Smooth muscle cell (in vitro differentiated cells): Measurements from ENCODE around the gene CD59. TPM values are rescaled to one million over a fixed set of nuclear protein-coding genes. Genes with fewer than 3 reads are reported as not detected.

Source experiments
- DNase-seq: peaks from one replicate; lab custom pipeline; 2025; ENCODE audit not compliant: unreplicated experiment; lab: John Stamatoyannopoulos, UW
- H2AFZ ChIP-seq: fragments of 200-600 bp; sonication (generic); 2 replicates; pipeline ENCODE4 v1.6.0; 2016; ENCODE audit warnings: antibody characterized with exemption, low read depth, mild to moderate bottlenecking
- H3F3A ChIP-seq: fragments of 200-600 bp; sonication (generic); 2 replicates; pipeline ENCODE4 v1.6.0; 2017; ENCODE audit warnings: antibody characterized with exemption, low read depth
- H3K27ac ChIP-seq: fragments of 200-600 bp; sonication (generic); 2 replicates; pipeline ENCODE4 v1.5.1; 2016; ENCODE audit warnings: low read depth, mild to moderate bottlenecking
- H3K27me3 ChIP-seq: fragments of 200-600 bp; sonication (generic); 2 replicates; pipeline ENCODE4 v1.6.1; 2016; ENCODE audit warnings: low read depth, mild to moderate bottlenecking
- H3K36me3 ChIP-seq: fragments of 200-600 bp; sonication (generic); 2 replicates; pipeline ENCODE4 v1.5.1; 2016; ENCODE audit warnings: low read depth
- H3K4me1 ChIP-seq: fragments of 200-600 bp; sonication (generic); 2 replicates; pipeline ENCODE4 v1.5.1; 2016; ENCODE audit warnings: low read depth
- H3K4me2 ChIP-seq: fragments of 200-600 bp; sonication (generic); 2 replicates; pipeline ENCODE4 v1.6.0; 2016; ENCODE audit warnings: mild to moderate bottlenecking
- H3K4me3 ChIP-seq: fragments of 200-600 bp; sonication (generic); 2 replicates; pipeline ENCODE4 v1.5.1; 2016; ENCODE audit warnings: mild to moderate bottlenecking
- H3K79me2 ChIP-seq: fragments of 200-600 bp; sonication (generic); 2 replicates; pipeline ENCODE4 v1.6.0; 2016; ENCODE audit warnings: low read depth, mild to moderate bottlenecking
- H3K9ac ChIP-seq: fragments of 200-600 bp; sonication (generic); 2 replicates; pipeline ENCODE4 v1.6.0; 2016; ENCODE audit warnings: low read depth
- H3K9me3 ChIP-seq: fragments of 200-600 bp; sonication (generic); replicated peaks from 2 replicates; pipeline ENCODE4 v1.5.1; 2016; ENCODE audit warnings: low read depth
- H4K20me1 ChIP-seq: fragments of 200-600 bp; sonication (generic); 2 replicates; pipeline ENCODE4 v1.6.0; 2016; ENCODE audit warnings: low read depth
- CTCF ChIP-seq: fragments of 200-600 bp; sonication (generic); IDR thresholded peaks from 2 replicates; pipeline ENCODE4 v1.5.1; 2017; ENCODE audit warnings: borderline replicate concordance, mild to moderate bottlenecking, antibody characterized with exemption; ENCODE audit not compliant: insufficient read depth, poor library complexity, severe bottlenecking
- WGBS: methylation state at CpG from one replicate; pipeline ENCODE4 v1.1.7; 2016; ENCODE audit warnings: low lambda C conversion rate; 5-methylcytosine and 5-hydroxymethylcytosine counted together
- polyA plus RNA-seq: library from polyadenylated mRNA; unstranded; fragments of >200 nt; fragmentation: Nextera tagmentation; extraction: Ambion mirVana; gene quantifications from 2 replicates; pipeline ENCODE4 v1.2.1, GENCODE V29; 2016
- total RNA-seq: library from RNA; depleted of rRNA; stranded (reverse); fragments of >200 nt; gene quantifications from 2 replicates; pipeline ENCODE4 v1.2.3, GENCODE V29; 2014

CD59 gene
- total and polyA plus RNA-seq, 2 experiments from 2014 or later: 291 to 563 TPM

GRCh38 chr11:33734441-33735270 lies 1.6 kb downstream of the CD59 start:
- WGBS: 54% methylated on average over 15 of the region's 15 CpGs
- no peak for DNase-seq
- Histone ChIP-seq H3F3A (no peaks in the 10 kb centered on the region), H4K20me1 (peaks cover 55% of the 10 kb centered on the region), H3K27ac (peak overlapping the region; percentile 91), H3K79me2 (peaks cover 63% of the 10 kb centered on the region), H3K27me3 (no peaks in the 10 kb centered on the region), H3K4me1 (peaks cover 14% of the 10 kb centered on the region), H3K4me3 (peak overlapping the region; percentile 97), H3K9me3 (no peaks in the 10 kb centered on the region), H2AFZ (no peak overlapping the region), H3K36me3 (no peaks in the 10 kb centered on the region), H3K9ac (peak overlapping the region; percentile 98), H3K4me2 (peak overlapping the region; percentile 89)
- no peak for TF ChIP-seq CTCF

- Histone ChIP-seq H3K4me3 (peak overlapping the region; percentile 97), H3K9ac (no peak overlapping the region), H3F3A (no peaks in the 10 kb centered on the region), H2AFZ (no peak overlapping the region), H3K36me3 (no peaks in the 10 kb centered on the region), H4K20me1 (peaks cover 62% of the 10 kb centered on the region), H3K4me1 (peaks cover 14% of the 10 kb centered on the region), H3K9me3 (no peaks in the 10 kb centered on the region), H3K27me3 (no peaks in the 10 kb centered on the region), H3K4me2 (peak overlapping the region; percentile 89), H3K27ac (no peak overlapping the region), H3K79me2 (peaks cover 70% of the 10 kb centered on the region)
- DNase-seq: no peak
- no peak for TF ChIP-seq CTCF
- WGBS: 91% methylated on average over 7 of the region's 7 CpGs
These were observed 2.2 kb downstream of the CD59 start for GRCh38 chr11:33733980-33734379.

- Histone ChIP-seq H3K9me3 (no peaks in the 10 kb centered on the region), H3K27me3 (no peaks in the 10 kb centered on the region), H2AFZ (no peak overlapping the region), H3K4me2 (peak overlapping the region; percentile 15), H3K9ac (no peak overlapping the region), H3K79me2 (peaks cover 91% of the 10 kb centered on the region), H3K4me1 (peaks cover 12% of the 10 kb centered on the region), H3K4me3 (no peak overlapping the region), H3F3A (no peaks in the 10 kb centered on the region), H3K36me3 (no peaks in the 10 kb centered on the region), H3K27ac (no peak overlapping the region), H4K20me1 (peaks cover 77% of the 10 kb centered on the region)
- no peak for DNase-seq
- TF ChIP-seq CTCF: no peak
- WGBS: 71% methylated on average over 9 of the region's 9 CpGs
These were observed 4.3 kb downstream of the CD59 start for GRCh38 chr11:33731723-33732531.
